Type B pancreatic cell (in vitro differentiated cells): Measurements from ENCODE around the gene RASAL1. TPM values are rescaled to one million over a fixed set of nuclear protein-coding genes. Genes with fewer than 3 reads are reported as not detected.

Experiments used
- DNase-seq: peaks from one replicate; pipeline ENCODE4 v3.0.0; 2021; ENCODE audit warnings: mixed read lengths; ENCODE audit not compliant: unreplicated experiment; ENCODE audit errors: extremely low spot score
- H3K27ac Mint-ChIP-seq: 2 replicates; pipeline ENCODE4 v1.8.0; 2021; ENCODE audit warnings: mild to moderate bottlenecking, mixed read lengths
- H3K27me3 Mint-ChIP-seq: 2 replicates; pipeline ENCODE4 v1.8.0; 2021; ENCODE audit warnings: mixed read lengths
- H3K36me3 Mint-ChIP-seq: 2 replicates; pipeline ENCODE4 v1.8.0; 2021; ENCODE audit warnings: mixed read lengths
- H3K4me1 Mint-ChIP-seq: one replicate; pipeline ENCODE4 v1.8.0; 2021; ENCODE audit warnings: mixed read lengths; ENCODE audit not compliant: unreplicated experiment
- H3K4me3 Mint-ChIP-seq: 2 replicates; pipeline ENCODE4 v1.8.0; 2021; ENCODE audit warnings: mild to moderate bottlenecking, mixed read lengths
- H3K9me3 Mint-ChIP-seq: 2 replicates; pipeline ENCODE4 v1.8.0; 2021; ENCODE audit warnings: mixed read lengths
- CTCF ChIP-seq: fragments of 200-600 bp; sonication (generic); conservative IDR thresholded peaks from 2 replicates; pipeline ENCODE4 v1.5.0; 2021; ENCODE audit warnings: antibody characterized with exemption, mild to moderate bottlenecking
- total RNA-seq: library from RNA; stranded (reverse); gene quantifications from 2 replicates; pipeline ENCODE4 v1.2.1, GENCODE V29; 2021; ENCODE audit warnings: low replicate concordance

The RASAL1 gene
- total RNA-seq, 1 donor from 2014 or later: 0.58 TPM

GRCh38 chr12:113114447-113115178, 20.9 kb downstream of the RASAL1 start:
- no peak for TF ChIP-seq CTCF
- Mint-ChIP-seq H3K27me3 (peaks cover 17% of the 10 kb centered on the region), H3K4me1 (no peaks in the 10 kb centered on the region), H3K9me3 (no peaks in the 10 kb centered on the region), H3K36me3 (no peaks in the 10 kb centered on the region), H3K4me3 (no peak overlapping the region), H3K27ac (no peak overlapping the region)
- no peak for DNase-seq

GRCh38 chr12:113113397-113113796, 22.2 kb downstream of the RASAL1 start:
- Mint-ChIP-seq H3K9me3 (no peaks in the 10 kb centered on the region), H3K27ac (no peak overlapping the region), H3K4me3 (no peak overlapping the region), H3K4me1 (no peaks in the 10 kb centered on the region), H3K36me3 (no peaks in the 10 kb centered on the region), H3K27me3 (peaks cover 19% of the 10 kb centered on the region)
- TF ChIP-seq CTCF: no peak
- DNase-seq: no peak

GRCh38 chr12:113112043-113112899, 23.3 kb downstream of the RASAL1 start:
- H3K27me3 Mint-ChIP-seq: peaks cover 23% of the 10 kb centered on the region
- H3K4me1 Mint-ChIP-seq: no peaks in the 10 kb centered on the region
- DNase-seq: no peak
- no peak overlapping the region for H3K27ac Mint-ChIP-seq
- no peaks in the 10 kb centered on the region for H3K36me3 Mint-ChIP-seq
- H3K4me3 Mint-ChIP-seq: no peak overlapping the region
- no peaks in the 10 kb centered on the region for H3K9me3 Mint-ChIP-seq
- no peak for TF ChIP-seq CTCF

GRCh38 chr12:113111247-113111646, 24.3 kb downstream of the RASAL1 start:
- DNase-seq: no peak
- Mint-ChIP-seq H3K4me3 (no peak overlapping the region), H3K9me3 (no peaks in the 10 kb centered on the region), H3K36me3 (no peaks in the 10 kb centered on the region), H3K4me1 (no peaks in the 10 kb centered on the region), H3K27ac (no peak overlapping the region), H3K27me3 (peaks cover 27% of the 10 kb centered on the region)
- TF ChIP-seq CTCF: no peak

GRCh38 chr12:113109872-113110599, 25.5 kb downstream of the RASAL1 start:
- Mint-ChIP-seq H3K36me3 (no peaks in the 10 kb centered on the region), H3K27me3 (peaks cover 37% of the 10 kb centered on the region), H3K4me3 (no peak overlapping the region), H3K9me3 (no peaks in the 10 kb centered on the region), H3K27ac (no peak overlapping the region), H3K4me1 (no peaks in the 10 kb centered on the region)
- DNase-seq: no peak
- no peak for TF ChIP-seq CTCF
